H1 (cell line): ENCODE data around the gene ZBTB42. TPM values are rescaled to one million over a fixed set of nuclear protein-coding genes. Genes with fewer than 3 reads are reported as not detected.

ENCODE experiments used
- ASH2L ChIP-seq: fragments of 200-600, 300-600 bp; sonication (generic); IDR thresholded peaks from one replicate; pipeline ENCODE4 v1.7.1; 2017; ENCODE audit warnings: low read length
- CEBPB ChIP-seq: IDR thresholded peaks from 2 replicates; pipeline ENCODE4 v1.6.1; 2012; ENCODE audit warnings: low read depth, low read length
- CHD7 ChIP-seq: fragments of 300-600 bp; sonication (generic); IDR thresholded peaks from 2 replicates; pipeline ENCODE4 v1.7.1; 2012; ENCODE audit warnings: low read length, moderate library complexity, mild to moderate bottlenecking, inconsistent platforms; ENCODE audit not compliant: insufficient replicate concordance
- EP300 ChIP-seq, 2 experiments: IDR thresholded peaks; 1 replicate in 1 of 2; 2 replicates in 1 of 2; pipeline ENCODE4 v1.6.1; 2011 to 2012; ENCODE audit warnings: low read depth in 2 of 2, low read length in 2 of 2, mild to moderate bottlenecking in 2 of 2, borderline replicate concordance in 1 of 2, inconsistent platforms in 1 of 2, moderate library complexity in 1 of 2
- PHF8 ChIP-seq: fragments of 200-600 bp; sonication (generic); conservative IDR thresholded peaks from 2 replicates; pipeline ENCODE4 v1.7.1; 2012; ENCODE audit warnings: low read depth, mild to moderate bottlenecking, inconsistent platforms, low read length, moderate library complexity
- RFX5 ChIP-seq: IDR thresholded peaks from 2 replicates; pipeline ENCODE4 v1.6.1; 2011; ENCODE audit warnings: low read depth, low read length, improper control_type of control experiment, borderline replicate concordance
- RNF2 ChIP-seq: fragments of 200-900, 300-1000 bp; sonication (generic); IDR thresholded peaks from 2 replicates; pipeline ENCODE4 v1.7.1; 2016; ENCODE audit warnings: borderline replicate concordance, low read depth, mild to moderate bottlenecking, antibody characterized with exemption, low read length; ENCODE audit not compliant: poor library complexity, severe bottlenecking; ENCODE audit errors: missing control alignments
- polyA plus RNA-seq, 7 experiments: library from polyadenylated mRNA; depleted of rRNA in 3 of 7; stranded (reverse) in 5 of 7; unstranded in 2 of 7; fragments of >200 nt in 5 of 7; fragments of 200-250 nt in 2 of 7; gene quantifications; 1 replicate in 5 of 7; 2 replicates in 1 of 7; 4 replicates in 1 of 7; pipeline versions ENCODE4 v1.2.1 to v1.2.3, GENCODE V29; 2011 to 2013; ENCODE audit warnings: missing spikeins in 2 of 7, mixed read lengths in 2 of 7
- total RNA-seq: library from RNA; stranded (reverse); fragmentation: NEBNext Ultra II Directional; extraction: Animal tissue kit (Norgen Biotek cat#: 25700); gene quantifications from 2 replicates; pipeline ENCODE4 v1.2.1, GENCODE V29; 2021

ZBTB42 gene
- total and polyA plus RNA-seq, 2 of the 8 experiments (the other 6 are each of a cell fraction or from before 2014, with no cell fraction given): 2.8 to 3.1 TPM

GRCh38 chr14:104777808-104778249 is 23.1 kb upstream of the ZBTB42 start (continued):
- TF ChIP-seq CHD7: no peak
- TF ChIP-seq CEBPB: no peak
- TF ChIP-seq RNF2: no peak
- no peak for TF ChIP-seq EP300 (IDR thresholded peaks at IDR 0.05; ENCODE audit: borderline replicate concordance in 1 of 2, low read depth in 2 of 2, low read length in 2 of 2)
- TF ChIP-seq RFX5: no peak
- no peak for TF ChIP-seq ASH2L
- TF ChIP-seq PHF8: no peak
